ENCODE data around the gene MEGF11. TPM values are rescaled to one million over a fixed set of nuclear protein-coding genes. Genes with fewer than 3 reads are reported as not detected.

MEGF11 gene
- total RNA-seq, 4 donors from 2014 or later, result 0.23 to 0.33 TPM; not detected in 2

- no peaks in the 10 kb centered on the region for H3K27me3 ChIP-seq
- H3K4me3 ChIP-seq, result no peak overlapping the region
- H3K36me3 ChIP-seq, result no peaks in the 10 kb centered on the region
- H3K4me1 ChIP-seq, result peaks cover 23 to 56% (median 39%) of the 10 kb centered on the region in 4 donors
- H3K27ac ChIP-seq (replicated peaks in 1 of 4), result no peak overlapping the region
- no peak for TF ChIP-seq POLR2AphosphoS5 (IDR thresholded peaks at IDR 0.05)
- no peak for TF ChIP-seq EP300 (IDR thresholded peaks at IDR 0.05)
- TF ChIP-seq POLR2A (IDR thresholded peaks at IDR 0.05; ENCODE audit: low read depth), result no peak
- TF ChIP-seq CTCF (IDR thresholded peaks at IDR 0.05), result no peak
- DNase-seq (ENCODE audit: extremely low spot score), result no peak
- H3K9me3 ChIP-seq, result no peaks in the 10 kb centered on the region
- intact Hi-C loops (cut with DNase I), result no loop called here
Observed at GRCh38 chr15:66290518-66290917, 37.0 kb upstream of the MEGF11 start.

DNA sequence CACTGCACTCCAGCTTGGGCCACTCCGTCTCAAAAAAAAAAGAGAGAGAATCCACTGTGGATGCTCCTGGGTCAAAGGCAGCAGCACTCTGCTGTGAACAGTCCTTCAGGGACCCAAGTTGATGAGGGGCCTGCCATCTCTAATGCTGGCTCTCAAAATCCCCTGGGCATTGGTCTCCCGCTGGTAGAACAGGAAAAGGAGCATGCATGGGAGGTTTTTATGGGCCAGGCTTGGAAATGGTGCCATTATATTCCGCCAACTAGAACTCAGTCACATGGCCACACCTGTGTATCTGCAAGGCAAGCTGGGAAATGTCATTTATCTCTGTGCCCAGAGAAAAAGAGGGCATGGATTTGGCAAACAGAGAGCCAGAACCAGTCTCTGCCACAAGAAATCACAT is 36.5 kb upstream of the MEGF11 start:
- intact Hi-C loops (cut with DNase I), result no loop called here

DNA sequence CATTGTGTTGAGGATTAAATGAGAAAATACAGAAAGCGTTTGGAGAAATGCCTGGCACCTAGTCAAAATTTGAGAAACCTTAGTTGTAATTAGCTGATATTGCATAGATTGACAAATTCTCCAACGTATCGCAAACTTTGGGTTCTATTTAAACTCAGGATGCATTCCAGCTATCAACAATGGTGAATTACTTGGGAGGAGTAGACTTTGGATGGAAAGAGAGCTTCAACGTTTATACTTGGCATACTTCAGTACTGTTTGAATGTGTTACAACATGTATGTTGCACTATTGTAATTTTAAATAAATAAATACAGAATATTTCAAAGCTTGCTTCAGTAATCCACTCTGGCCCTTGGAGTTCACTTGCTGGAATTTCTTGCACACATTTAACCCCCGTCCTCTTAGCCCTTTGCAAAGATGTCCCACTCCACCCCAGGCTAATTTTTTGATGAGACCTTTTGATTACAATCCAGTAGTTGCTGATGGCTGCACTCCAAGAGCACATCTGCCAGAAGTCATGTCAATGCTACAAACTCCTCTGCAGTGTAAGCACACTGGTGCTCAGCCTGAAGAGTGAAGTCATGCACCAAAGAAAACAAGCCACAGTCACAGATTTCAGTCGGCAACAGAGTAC is 35.1 kb upstream of the MEGF11 start:
- Histone ChIP-seq H3K4me3 (no peak overlapping the region), H3K4me1 (peaks cover 9 to 40% (median 24%) of the 10 kb centered on the region in 4 donors), H3K36me3 (no peaks in the 10 kb centered on the region), H3K27ac (replicated peaks in 1 of 4) (no peak overlapping the region), H3K27me3 (no peaks in the 10 kb centered on the region), H3K9me3 (no peaks in the 10 kb centered on the region)
- 39% methylated on average over 6 of the region's 6 CpGs for WGBS
- DNase-seq (ENCODE audit: extremely low spot score), result no peak
- TF ChIP-seq CTCF (IDR thresholded peaks at IDR 0.05) (no peak), POLR2A (IDR thresholded peaks at IDR 0.05; ENCODE audit: low read depth) (no peak), EP300 (IDR thresholded peaks at IDR 0.05) (no peak), POLR2AphosphoS5 (IDR thresholded peaks at IDR 0.05) (no peak)
- intact Hi-C loops (cut with DNase I), result loop anchor here (5.0 kb wide), 2 partner anchors 36 to 306 kb away; partner anchors contain the start of gene MEGF11

More for the DNA sequence above, 36.5 kb upstream of the MEGF11 start:
- H3K27me3 ChIP-seq, result no peaks in the 10 kb centered on the region
- TF ChIP-seq POLR2A (IDR thresholded peaks at IDR 0.05; ENCODE audit: low read depth), result no peak
- TF ChIP-seq POLR2AphosphoS5 (IDR thresholded peaks at IDR 0.05), result no peak
- TF ChIP-seq EP300 (IDR thresholded peaks at IDR 0.05), result no peak
- no peak for TF ChIP-seq CTCF (IDR thresholded peaks at IDR 0.05)
- DNase-seq (ENCODE audit: extremely low spot score), result no peak
- no peak overlapping the region for H3K27ac ChIP-seq (replicated peaks in 1 of 4)
- WGBS, result 97% methylated on average over 3 of the region's 3 CpGs
- no peaks in the 10 kb centered on the region for H3K36me3 ChIP-seq
- H3K4me1 ChIP-seq, result peaks cover 20 to 51% (median 34%) of the 10 kb centered on the region in 4 donors
- no peak overlapping the region for H3K4me3 ChIP-seq
- no peaks in the 10 kb centered on the region for H3K9me3 ChIP-seq

DNA sequence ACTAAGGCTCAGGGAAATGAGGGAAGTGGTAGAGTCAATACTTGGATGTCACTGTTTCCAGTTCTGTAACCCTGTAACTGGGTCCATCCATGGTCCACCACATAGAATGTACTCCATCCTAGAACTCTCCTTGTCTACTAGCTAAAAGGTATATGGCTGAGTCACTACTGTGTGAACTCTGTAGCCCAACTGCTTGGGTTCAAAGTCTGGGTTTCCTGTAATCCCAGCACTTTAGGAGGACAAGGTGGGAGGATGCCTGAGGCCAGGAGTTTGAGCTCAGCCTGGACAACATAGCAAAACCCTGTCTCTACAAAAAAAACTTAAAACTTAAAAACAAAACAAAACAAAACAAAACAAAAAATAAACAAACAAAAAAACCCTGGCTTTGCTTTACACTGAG is 34.5 kb upstream of the MEGF11 start:
- Histone ChIP-seq H3K36me3 (no peaks in the 10 kb centered on the region), H3K4me3 (no peak overlapping the region), H3K9me3 (no peaks in the 10 kb centered on the region), H3K27ac (replicated peaks in 1 of 4) (no peak overlapping the region), H3K27me3 (no peaks in the 10 kb centered on the region), H3K4me1 (peaks cover 9 to 40% (median 24%) of the 10 kb centered on the region in 4 donors)
- no peak for TF ChIP-seq CTCF (IDR thresholded peaks at IDR 0.05)
- TF ChIP-seq POLR2AphosphoS5 (IDR thresholded peaks at IDR 0.05), result no peak
- TF ChIP-seq POLR2A (IDR thresholded peaks at IDR 0.05; ENCODE audit: low read depth), result no peak
- TF ChIP-seq EP300 (IDR thresholded peaks at IDR 0.05), result no peak
- intact Hi-C loops (cut with DNase I), result loop anchor here (5.0 kb wide), 2 partner anchors 36 to 306 kb away; partner anchors contain the start of gene MEGF11
- DNase-seq (ENCODE audit: extremely low spot score), result no peak
